Stimulated activated CD8-positive, alpha-beta memory T cell treated with anti-CD3 and anti-CD28 coated beads, Interleukin-4, amount 100 ng/mL, for 4 hours (primary cell): Measurements from ENCODE around the gene OR13F1.
"Not testable (repeated sequence)": the region's sequence is repeated elsewhere in the genome, so short reads cannot be mapped to it uniquely, and the experiment has no call there.

Experiments used
- DNase-seq, 2 donors: peaks; one replicate each; pipeline ENCODE4 v3.0.0-alpha.2; 2020; ENCODE audit warnings: low read depth in 2 of 2, low spot score in 1 of 2

The OR13F1 gene, protein sequence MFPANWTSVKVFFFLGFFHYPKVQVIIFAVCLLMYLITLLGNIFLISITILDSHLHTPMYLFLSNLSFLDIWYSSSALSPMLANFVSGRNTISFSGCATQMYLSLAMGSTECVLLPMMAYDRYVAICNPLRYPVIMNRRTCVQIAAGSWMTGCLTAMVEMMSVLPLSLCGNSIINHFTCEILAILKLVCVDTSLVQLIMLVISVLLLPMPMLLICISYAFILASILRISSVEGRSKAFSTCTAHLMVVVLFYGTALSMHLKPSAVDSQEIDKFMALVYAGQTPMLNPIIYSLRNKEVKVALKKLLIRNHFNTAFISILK

GRCh38 chr9:104503963-104504362 is at the start of gene OR13F1:
Gene OR13F1 (plus strand): TSS chr9:104504263. CDS start chr9:104504263, 0 bp downstream.
- DNase-seq, result no peak

GRCh38 chr9:104456831-104457230 is 47.2 kb upstream of the OR13F1 start:
- DNase-seq, result no peak

GRCh38 chr9:104463864-104464263 is 40.2 kb upstream of the OR13F1 start:
- no peak for DNase-seq

GRCh38 chr9:104468261-104468660 is 35.8 kb upstream of the OR13F1 start:
- DNase-seq, result no peak

DNA sequence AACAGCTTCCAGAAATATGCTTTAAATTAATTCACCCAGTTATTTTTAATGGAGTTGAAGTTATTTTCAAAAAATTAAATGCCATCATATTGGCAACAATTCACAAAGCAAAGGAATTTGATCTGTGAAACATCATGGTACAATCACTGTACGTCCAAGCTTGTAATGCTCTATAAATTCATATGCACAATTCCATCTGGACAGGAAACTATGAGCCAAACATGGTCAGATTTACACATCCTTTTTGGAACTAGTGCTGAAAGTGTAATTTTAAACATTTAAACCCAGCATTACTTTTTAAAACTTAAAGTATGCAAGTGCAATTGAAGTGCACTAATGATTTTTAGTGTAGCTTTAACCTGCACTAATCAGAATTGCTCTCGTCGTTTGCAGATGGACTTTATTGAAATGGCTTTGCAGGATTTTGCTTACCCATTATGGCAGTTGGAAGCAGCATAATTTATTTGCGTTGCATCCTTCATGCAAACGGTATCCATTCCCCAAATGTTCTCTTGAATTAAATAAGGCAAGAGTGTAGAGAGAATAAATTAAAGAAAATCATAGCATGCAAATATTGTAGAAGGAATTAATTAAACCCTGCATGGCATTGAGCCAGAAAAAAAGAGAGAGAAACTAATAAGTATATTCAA is 21.0 kb upstream of the OR13F1 start:
- no peak for DNase-seq

GRCh38 chr9:104485014-104485413 is 19.0 kb upstream of the OR13F1 start:
- DNase-seq, result no peak

- no peak for DNase-seq
Observed at GRCh38 chr9:104494808-104495207, 9.3 kb upstream of the OR13F1 start.

DNA sequence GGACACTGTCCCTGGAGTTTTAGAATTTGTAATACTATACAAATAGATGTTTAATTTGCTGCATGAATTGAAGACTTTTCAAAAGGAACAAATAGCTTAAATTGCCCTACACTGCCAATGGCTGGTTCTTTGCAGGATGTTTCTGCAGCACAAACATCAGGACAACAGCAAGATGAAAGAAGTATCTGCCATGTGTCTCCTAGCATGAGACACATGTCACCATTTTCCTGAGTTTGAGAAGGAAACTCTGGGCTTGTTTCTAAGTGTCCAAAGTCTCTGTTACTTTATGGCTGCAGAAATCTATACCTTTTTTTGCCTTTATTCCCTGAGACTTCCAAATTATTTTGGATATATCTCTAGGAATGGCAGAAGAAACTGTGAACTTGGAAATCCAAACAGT is 623 bp upstream of the OR13F1 start:
- no peak for DNase-seq

DNA sequence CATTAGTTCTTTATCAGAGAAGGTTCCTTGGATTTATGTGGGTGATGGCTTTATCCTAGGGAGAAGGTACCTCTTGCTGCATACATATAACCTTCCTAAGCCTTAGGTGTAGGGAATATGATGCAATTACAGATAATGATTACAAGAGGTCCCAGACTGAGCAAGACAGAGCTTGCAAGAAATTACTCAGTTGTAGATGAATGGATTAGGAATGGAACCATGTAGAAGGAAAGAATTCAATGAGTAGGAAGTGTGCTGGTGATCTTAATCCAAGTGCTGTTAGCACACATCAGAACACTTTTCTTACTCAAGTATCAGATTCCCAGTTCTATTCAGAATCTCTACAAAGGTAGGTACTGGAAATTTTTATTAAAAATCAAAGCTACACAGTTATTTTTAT is 2.5 kb downstream of the OR13F1 start:
- no peak for DNase-seq

DNA sequence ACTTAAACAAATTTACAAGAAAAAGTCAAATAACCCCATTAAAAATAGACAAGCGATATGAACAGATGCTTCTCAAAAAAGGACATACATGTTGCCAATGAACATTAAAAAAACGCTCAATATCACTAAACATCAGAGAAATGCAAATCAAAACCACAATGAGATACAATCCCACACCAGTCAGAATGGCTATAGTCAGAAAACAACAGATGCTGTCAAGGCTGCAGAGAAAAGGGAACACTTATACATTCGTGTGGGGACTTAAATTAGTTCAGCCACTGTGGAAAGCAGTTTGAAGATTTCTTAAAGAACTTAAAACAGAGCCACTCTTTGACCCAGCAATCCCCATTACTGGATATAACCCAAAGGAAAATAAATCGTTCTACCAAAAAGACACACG is 10.8 kb downstream of the OR13F1 start:
- DNase-seq, result no peak

DNA sequence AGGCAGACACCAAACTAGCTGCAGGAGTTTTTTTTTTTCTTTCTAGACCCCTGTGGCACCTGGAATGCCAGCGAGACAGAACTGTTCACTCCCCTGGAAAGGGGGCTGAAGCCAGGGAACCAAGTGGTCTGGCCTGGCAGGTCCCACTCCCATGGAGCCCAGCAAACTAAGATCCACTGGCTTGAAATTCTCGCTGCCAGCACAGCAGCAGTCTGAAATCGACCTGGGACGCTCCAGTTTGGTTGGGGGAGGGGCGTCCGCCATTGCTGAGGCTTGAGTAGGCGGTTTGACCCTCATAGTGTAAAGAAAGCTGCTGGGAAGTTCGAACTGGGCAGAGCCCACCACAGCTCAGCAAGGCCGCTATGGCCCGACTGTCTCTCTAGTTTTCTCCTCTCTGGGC is 16.2 kb downstream of the OR13F1 start:
- not testable (repeated sequence) for DNase-seq

- DNase-seq, result no peak
Observed at GRCh38 chr9:104527109-104527508, 23.0 kb downstream of the OR13F1 start, which contains the start of gene OR13C4. Gene OR13C4 (minus strand): TSS chr9:104527209. CDS start chr9:104527209, 0 bp downstream.

- DNase-seq, result no peak
Observed at GRCh38 chr9:104536756-104537155, 32.7 kb downstream of the OR13F1 start, which contains the start of gene OR13C3. Gene OR13C3 (minus strand): TSS chr9:104536856. CDS start chr9:104536723, 133 bp downstream.

GRCh38 chr9:104539275-104539674 is 35.2 kb downstream of the OR13F1 start:
- DNase-seq, result no peak

GRCh38 chr9:104544644-104545043 is 40.6 kb downstream of the OR13F1 start:
- no peak for DNase-seq

DNA sequence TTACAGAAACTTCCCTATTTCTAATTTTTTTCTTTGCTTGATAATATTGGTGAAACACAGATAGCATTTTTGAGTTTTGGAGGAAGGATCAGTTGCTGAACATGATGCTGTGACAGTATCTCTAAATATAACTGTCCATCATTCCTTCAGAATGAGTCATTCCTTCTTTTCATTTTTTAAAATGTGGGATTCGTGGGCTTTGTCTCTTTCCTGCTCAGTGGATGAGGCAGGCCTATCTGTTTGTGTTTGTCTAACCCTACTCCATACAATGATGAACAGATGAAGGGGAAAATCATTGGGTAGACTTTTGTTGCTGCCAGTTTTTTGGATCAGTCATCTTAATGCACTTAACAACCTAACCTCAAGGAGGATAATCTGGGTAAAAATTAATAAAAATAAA is 49.2 kb downstream of the OR13F1 start:
- no peak for DNase-seq
